Superior temporal gyrus (tissue), 1 donor: ENCODE results near the gene TSC22D4.
A peak's percentile ranks its signal among the peaks of the same experiment; 100 is the strongest.
"Not testable (repeated sequence)": the region's sequence is repeated elsewhere in the genome, so short reads cannot be mapped to it uniquely, and the experiment has no call there.

Experiments
- DNase-seq: peaks from one replicate; pipeline ENCODE4 v3.0.0-alpha.2; 2016; ENCODE audit errors: extremely low spot score

TSC22D4 gene

DNA sequence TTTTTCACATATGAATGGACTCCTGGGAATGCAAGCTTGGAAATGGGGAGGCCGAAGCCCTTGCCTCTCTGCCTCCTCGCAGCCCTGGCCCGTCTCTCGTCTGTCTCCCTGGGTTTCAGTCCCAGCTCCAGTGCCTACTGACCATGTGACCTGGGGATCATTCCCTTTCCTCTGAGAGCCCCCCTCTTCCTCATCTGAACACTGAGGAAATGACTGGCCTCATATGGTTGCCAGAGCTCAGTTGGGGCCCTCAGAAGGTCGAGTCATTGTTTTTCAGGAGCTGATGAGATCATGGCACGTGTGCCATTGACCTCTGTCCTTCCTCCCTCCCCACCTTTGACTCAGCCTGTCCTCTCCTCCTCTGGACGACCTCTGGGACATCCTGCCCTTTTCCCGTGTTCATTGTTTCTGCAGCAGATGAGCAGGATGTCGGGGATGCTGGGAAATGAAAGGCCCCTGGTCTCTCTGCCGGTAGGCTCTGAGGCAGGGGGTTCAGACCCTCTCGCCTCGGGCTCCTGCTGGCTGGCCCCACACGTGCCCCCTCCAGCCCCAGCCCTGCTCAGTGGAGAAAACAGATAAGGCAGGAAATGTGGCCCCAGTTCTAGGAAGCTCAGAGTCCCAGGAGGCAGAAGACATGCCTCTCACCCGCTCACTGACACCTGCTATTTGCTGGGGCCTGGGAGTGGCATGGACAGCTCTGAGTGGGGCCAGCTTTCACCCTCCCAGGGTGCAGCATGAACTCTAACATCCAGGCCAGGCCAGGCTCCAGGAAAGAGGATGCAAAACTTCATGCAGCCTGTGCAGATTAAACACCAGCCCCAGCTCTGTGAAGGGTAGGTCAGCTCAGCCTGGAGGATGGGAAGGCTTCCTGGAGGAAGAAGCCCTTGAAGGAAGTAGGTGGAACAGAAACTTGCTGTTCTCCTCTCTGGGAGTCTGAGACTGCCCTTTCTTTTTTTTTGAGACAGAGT is 34.4 kb downstream of the TSC22D4 start:
- no peak for DNase-seq

DNA sequence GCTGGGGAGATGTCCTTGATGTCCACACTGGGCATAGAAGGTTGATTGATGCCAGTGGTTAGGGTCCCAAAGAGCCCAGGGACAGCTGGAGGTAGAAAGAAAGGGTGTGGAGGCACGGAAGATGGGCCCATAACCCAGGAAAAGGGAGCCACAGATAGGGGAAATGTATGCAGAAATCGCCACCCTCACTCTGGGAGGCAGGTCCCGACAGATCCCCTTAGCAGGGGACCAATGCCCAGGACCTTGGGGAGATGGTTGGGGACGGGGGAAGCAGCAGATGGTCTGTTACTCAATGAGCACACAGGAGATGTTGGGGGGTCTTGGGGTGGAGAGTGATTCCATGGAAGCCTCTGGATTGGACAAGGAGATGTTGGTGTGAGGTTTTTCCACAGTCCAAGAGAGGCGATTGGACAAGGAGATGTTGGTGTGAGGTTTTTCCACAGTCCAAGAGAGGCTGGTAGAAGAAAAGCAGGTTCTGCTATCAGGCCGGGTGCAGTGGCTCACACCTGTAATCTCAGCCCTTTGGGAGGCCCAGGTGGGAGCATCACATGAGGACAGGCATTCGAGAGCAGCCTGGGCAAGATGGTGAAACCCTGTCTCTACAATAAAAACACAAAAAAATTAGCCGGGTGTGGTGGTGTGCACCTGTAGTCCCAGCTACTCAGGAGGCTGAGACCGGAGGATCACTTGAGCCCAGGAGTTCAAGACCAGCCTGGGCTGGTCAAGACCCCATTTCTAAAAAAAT is 35.7 kb downstream of the TSC22D4 start:
- no peak for DNase-seq

DNA sequence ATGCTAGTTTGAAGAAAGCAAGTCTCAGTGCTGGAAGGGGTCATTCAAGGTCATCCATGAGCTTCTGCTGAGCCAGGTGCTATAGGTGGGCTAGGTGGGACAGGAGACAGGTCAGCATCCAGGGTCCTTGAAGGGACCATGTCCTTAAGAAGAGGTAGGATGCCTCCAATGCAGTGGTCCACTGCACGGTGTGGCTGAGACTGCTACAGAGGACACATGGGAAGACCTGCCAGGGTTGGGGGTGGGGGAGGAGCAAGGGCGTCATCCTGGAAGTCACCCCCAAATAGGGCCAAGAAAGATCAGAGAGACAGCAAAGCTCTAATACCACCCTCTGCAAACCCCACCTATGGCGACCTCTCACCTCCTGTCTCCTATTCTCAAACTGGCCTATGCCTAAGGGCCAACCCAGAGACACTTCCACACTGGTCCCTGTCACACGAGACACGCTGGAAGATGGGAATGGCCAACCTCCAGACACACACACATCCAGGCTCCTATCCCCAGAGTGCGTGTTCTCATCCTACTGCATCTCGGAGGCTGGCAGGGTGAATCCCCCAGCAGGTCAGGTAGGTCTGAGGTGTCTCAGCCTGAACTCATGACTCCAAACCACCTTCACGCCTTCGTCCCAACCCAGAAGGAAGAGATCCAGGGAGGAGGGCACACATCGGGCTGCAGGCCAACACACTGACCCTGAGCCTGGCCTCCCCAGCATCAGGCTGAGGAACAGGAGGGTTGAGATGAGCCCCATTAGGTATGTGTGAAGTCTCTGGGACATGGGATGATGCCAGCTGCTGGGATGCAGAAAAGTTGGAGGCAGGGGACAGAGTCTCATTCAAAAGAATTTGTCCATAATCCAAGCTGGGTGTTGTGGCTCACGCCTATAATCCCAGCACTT is 37.1 kb downstream of the TSC22D4 start:
- no peak for DNase-seq

DNA sequence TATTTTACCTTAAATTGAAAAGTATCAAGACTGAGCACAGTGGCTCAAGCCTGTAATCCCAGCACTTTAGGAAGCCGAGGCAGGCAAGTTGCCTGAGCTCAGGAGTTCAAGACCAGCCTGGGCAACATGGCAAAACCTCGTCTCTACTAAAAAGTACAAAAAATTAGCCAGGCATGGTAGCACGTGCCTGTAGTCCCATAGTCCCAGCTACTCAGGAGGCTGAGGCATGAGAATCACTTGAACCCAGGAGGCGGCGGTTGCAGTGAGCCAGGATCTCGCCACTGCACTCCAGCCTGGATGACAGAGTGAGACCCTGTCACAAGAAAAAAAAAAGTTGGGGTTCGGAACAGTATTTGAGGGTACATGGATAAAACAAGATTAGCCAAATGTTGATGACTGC is 39.8 kb downstream of the TSC22D4 start:
- DNase-seq = not testable (repeated sequence)

DNA sequence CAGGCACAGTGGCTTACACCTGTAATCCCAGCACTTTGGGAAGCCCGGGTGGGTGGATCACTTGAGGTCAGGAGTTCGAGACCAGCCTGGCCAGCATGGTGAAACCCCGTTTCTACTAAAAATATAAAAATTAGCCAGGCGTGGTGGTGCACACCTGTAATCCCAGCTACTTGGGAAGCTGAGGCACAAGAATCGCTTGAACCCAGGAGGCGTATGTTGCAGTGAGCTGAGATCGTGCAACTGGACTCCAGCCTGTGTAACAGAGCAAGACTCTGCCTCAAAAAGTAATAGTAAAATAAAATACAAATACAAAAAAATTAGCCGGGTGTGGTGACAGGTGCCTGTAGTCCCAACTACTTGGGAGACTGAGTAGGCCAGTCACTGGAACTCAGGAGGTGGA is 40.3 kb downstream of the TSC22D4 start:
- DNase-seq = not testable (repeated sequence)

DNA sequence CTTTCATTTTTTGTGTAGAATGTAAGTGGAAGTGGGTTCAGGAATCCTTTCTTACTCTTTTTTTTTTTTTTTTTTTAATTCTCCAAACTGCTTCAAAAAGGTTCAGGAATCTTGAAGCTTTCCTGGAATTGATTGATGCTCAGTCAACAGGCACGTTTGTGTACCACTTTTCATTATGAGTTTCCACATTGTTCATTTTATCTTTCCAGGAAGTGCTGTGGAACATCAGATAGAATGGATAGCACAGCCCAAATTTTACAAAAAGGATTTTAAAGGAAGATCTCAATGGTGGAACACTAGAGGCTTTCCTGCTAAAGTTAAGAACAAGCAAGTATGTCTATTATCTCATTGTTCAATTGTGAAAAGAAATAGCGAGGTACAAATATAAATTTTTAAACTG is 40.8 kb downstream of the TSC22D4 start:
- no peak for DNase-seq

DNA sequence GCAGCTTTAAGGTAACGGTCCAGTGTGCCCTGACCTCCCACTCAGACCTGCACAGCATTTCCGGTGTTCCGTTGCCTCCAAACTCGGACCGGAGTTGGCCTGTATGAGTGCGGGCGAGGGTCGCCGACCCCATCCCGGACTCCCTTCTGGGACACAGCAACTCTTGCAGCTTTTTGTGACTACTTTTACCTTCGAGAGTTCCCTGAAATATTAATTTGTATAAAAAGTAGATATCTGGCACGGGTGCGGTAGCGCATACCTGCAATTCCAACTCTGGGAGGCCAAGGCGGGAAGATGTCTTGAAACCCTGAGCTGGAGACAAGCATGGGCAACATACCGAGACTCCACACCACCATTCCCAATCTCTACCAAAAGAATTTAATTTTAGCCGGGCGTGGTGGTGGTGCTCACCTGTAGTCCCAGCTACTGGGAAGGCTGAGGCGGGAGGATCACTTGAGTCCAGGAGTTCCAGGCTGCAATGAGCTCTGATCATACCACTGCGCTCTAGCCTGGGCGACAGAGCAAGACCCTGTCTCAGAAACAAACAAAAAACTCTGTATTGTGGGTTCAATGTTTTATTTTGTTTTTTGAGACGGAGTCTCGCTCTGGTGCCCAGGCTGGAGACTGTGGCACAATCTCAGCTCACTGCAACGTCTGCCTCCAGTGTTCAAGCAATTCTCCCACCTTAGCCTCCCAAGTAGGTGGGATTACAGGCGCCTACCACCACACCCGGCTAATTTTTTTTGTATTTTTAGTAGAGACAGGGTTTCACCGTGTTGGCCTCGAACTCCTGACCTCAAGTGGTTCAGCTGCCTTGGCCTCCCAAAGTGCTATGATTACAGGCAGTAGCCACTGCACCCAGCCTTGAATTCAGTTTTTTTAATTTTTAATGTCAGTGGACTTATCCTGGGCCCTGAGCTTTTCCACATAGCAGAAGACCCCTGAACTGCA is 41.6 kb downstream of the TSC22D4 start:
- no peak for DNase-seq

DNA sequence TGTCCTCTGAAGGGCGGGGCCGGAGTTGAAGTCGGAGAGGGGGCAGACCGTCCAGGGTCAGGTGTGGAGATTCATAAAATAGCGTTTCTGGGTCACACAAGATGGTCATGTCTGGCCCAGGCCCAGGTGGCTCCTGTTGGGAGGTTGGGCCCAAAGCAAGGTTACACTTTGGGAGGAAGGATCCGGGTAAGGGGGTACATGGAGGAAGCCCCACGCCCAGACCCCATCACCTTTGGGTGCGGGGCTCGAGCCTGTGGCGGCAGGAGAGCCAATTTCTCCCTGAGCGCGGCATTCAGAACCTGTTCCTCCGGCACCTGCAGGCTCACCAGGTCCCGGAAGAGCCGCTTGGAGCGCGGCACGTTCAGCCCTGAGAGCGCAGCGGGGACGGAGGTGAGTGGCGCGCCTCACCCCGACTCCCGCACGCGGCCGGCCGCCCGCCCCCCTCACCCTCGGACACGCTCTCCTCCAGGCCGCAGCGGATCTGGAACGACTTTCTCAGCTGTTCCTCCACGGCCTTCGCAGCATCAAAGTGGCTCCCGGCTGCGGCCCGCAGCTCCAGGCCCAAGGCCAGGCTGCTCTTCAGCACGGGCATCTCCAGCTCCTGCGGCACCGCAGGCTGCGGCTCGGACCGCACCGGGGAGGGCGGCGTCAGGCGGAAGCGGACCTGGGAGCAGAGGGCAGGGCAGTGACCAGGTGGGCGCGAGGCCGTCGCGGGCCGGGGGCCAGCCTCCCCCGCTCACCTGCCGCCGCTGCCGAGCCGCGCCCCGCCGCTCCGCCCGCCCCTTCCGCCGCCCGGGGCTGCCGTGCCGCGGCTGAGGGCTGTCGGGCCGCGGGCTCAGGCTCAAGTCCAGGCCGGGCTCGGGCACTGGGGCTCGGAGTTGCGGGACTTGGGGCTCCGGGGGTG is 43.4 kb downstream of the TSC22D4 start:
- no peak for DNase-seq

DNA sequence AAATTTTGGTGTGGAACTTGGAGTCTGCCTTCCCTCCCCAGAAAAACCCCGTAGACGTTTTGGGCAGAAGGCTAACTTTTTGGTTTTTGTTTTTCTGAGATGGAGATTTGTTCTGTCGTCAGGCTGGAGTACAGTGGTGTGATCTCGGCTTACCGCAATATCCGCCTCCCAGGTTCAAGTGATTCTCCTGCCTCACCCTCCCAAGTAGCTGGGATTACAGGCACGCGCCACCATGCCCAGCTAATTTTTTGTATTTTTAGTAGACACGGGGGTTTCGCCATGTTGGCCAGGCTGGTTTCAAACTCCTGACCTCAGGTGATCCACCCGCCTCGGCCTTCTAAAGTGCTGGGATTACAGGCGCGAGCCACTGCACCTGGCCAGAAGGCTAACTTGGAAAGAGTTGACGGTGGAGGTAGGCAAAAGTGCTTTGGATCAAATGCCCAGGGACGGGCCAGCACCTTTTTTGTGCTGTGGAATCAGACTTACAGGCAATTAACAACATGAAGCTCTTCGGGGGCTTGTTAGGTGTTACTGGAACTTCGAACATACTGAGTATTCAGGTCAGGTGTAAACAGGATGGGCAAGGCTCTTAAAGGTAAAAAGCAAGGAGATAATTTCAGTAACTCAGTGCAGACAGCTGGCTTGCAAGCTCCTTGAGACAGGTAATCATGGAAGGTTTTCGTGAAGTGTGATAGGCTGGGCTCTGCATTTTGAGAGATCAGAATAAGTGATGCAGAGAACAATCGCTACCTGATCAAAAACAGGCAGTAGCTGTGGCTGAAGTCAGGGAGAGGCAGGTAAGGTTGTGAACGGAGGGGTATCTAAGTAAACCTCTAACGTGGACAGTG is 44.5 kb downstream of the TSC22D4 start:
- DNase-seq = no peak

DNA sequence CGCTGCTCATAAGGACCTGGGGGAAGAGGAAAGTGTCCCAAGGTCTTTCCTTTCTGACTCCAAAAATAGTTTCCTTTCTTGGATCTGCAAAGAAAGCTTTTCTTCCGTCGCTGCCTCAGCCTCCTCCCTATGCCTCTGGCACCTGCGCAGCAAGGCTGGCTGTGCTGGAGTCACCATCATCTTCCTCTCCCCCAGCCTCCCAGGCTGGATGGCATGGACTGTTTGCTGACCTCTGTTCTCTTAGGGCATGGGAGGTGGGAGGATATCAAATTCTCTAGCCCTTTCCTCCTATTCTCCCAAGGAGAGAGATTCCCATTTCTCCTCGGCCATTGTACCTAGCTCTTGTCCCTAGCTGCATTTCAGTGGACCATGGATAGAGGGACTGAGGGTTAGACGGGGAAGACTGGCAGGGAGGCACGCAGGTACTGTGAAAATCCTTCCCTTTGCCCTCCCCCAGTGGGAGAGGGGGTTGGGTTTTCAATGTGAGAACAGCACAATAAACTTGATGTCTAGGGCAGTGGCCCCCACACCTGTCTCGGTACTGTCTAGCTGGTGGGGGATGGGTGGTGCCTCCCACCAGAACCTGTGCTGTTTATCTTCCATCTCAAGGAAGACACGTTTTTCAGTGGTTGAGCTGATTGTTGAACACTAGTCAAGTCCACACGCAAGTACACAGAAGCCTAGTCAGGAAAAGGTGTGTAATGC is 45.3 kb downstream of the TSC22D4 start:
- DNase-seq = no peak

DNA sequence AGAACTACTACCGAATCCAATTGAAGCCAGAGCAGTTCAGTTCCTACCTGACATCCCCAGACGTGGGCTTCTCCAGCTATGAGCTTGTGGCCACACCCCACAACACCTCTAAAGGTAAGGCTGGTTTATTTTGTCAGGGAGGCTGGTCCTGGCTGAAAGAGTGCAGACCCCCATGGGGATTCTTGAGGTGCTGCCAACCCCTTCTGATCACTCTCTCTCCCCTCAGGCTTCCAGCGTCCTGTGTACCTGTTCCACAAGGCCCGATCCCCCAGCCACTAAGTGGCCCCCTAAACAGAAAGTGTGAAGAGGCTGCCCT is 45.8 kb downstream of the TSC22D4 start:
- no peak for DNase-seq

DNA sequence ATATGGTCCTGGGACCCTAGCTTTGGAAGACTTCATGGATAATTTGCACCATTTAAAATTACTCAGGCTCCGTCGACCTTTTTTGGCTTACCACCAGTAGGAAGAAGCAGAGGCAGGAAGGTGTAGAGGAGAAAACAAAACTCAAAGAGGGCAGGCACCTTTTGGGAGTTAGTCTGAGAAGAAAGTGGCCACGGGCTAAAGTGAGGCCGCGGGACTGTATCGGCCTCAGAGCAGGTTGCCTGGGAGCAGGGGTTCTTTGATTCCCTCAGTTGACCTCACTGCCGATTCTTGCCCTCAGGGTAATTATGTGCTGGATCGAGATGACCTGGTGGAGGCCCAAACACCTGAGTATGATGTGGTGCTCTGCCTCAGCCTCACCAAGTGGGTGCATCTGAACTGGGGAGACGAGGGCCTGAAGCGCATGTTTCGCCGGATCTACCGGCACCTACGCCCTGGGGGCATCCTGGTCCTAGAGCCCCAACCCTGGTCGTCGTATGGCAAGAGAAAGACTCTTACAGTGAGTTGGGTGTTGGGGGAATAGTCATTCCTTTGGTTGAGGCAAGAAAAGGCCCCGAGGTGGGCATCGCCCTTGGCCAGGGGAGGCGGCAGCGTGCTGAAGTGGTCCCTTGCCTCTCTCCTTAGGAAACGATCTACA is 46.3 kb downstream of the TSC22D4 start:
- no peak for DNase-seq

DNA sequence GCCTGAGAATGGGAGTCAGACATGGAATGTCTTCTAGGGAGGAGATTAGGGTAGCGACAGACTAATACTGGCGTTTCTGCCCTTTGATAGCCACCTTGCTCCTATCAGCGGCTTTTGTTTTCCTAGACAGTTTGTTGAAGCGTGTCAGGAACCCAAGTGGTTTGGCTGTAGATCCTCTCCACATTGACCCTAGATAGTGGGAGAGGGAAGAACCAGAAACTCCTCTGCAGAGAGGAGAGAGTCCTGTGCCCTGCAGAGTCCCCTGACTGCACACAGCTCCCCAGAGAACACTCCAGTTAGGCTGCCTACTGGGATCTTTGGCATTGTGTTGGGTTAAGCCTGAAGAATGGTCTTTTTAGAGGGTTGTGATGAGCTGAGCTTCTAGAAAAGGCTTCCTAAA is 47.0 kb downstream of the TSC22D4 start:
- DNase-seq = no peak

DNA sequence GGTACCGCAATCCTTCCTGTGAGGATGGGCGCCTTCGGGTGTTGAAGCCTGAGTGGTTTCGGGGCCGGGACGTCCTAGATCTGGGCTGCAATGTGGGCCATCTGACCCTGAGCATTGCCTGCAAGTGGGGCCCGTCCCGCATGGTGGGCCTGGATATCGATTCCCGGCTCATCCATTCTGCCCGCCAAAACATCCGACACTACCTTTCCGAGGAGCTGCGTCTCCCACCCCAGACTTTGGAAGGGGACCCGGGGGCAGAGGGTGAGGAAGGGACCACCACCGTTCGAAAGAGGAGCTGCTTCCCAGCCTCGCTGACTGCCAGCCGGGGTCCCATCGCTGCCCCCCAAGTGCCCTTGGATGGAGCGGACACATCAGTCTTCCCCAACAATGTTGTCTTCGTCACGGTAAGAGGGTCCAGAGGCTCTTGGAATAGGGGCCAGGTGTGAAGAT is 47.7 kb downstream of the TSC22D4 start:
- no peak for DNase-seq

DNA sequence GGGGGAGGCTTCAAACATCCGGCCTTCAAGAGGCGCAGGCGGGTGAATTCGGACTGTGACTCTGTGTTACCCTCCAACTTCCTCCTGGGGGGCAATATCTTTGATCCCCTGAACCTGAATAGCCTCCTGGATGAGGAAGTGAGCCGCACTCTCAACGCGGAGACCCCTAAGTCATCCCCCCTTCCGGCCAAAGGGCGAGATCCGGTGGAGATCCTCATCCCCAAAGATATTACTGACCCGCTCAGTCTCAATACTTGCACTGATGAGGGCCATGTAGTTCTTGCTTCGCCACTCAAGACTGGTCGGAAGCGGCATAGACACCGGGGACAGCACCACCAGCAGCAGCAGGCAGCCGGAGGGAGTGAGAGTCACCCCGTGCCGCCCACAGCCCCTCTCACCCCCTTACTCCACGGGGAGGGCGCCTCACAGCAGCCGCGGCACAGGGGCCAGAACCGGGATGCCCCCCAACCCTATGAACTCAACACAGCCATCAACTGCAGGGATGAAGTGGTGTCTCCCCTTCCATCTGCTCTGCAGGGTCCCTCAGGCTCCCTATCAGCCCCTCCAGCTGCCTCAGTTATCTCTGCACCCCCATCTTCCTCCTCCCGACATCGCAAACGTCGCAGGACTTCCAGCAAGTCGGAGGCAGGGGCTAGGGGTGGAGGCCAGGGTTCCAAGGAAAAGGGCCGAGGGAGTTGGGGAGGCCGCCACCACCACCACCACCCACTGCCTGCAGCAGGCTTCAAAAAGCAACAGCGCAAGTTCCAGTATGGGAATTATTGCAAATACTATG is 48.3 kb downstream of the TSC22D4 start:
- DNase-seq = no peak

DNA sequence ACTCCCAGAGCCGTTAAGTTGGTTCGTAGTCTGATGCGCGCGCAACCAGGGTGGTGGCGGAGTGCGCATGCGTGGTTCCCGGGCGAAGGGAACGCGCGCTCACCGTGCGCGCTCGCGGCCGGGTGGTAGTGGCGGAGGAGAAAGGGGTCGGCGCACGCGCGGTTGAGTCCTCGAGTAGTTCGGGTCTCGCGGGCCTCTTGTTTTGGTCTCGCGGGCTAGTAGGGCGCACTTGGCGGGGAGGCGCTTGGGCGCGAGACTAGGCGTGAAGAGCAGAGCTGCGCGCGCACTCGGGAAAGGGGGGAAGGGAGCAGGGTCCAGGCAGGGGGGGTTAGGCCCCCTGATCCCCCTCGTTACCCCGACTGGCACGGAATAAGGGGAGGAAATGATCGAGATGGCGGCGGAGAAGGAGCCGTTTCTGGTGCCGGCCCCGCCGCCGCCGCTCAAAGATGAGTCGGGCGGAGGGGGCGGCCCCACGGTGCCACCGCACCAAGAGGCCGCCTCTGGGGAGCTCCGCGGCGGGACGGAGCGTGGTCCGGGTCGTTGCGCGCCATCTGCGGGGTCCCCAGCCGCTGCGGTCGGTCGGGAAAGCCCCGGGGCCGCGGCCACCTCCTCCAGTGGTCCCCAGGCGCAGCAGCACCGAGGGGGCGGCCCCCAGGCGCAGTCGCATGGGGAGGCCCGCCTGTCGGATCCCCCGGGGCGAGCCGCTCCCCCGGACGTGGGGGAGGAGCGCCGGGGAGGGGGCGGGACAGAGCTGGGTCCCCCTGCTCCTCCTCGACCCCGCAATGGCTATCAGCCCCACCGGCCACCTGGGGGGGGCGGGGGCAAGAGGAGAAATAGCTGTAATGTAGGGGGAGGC is 49.1 kb downstream of the TSC22D4 start, which contains the start of gene MEPCE:
Gene MEPCE (plus strand): TSS at position 195 of the 856 bp plus-strand sequence. CDS start 188 bp downstream, at position 383.
- DNase-seq = peak; percentile 93
